GM19452 (cell line): Measurements from ENCODE around the gene CAT.
"Not testable (repeated sequence)": the region's sequence is repeated elsewhere in the genome, so short reads cannot be mapped to it uniquely, and the experiment has no call there.

Source experiments
- ATAC-seq: cut with Tn5 transposase; IDR thresholded peaks from one replicate; pipeline ENCODE4 v1.9.1; 2021; ENCODE audit not compliant: unreplicated experiment

Gene CAT

DNA sequence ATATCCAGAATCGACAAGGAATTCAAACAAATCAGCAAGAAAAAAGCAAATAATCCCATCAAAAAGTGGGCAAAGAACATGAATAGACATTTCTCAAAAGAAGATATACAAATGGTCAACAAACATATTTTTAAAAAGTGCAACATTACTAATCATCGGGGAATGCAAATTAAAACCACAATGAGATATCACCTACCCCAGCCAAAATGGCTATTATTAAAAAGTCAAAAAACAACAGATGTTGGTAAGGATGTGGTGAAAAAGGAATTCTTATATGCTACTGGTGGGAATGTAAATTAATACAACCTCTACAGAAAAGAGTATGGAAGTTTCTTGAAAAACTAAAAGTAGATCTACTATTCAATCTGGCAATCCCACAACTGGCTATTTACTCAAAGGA is 13.9 kb upstream of the CAT start:
- not testable (repeated sequence) for ATAC-seq

- ATAC-seq, result no peak
These were observed 13.4 kb upstream of the CAT start for GRCh38 chr11:34425360-34425759.

DNA sequence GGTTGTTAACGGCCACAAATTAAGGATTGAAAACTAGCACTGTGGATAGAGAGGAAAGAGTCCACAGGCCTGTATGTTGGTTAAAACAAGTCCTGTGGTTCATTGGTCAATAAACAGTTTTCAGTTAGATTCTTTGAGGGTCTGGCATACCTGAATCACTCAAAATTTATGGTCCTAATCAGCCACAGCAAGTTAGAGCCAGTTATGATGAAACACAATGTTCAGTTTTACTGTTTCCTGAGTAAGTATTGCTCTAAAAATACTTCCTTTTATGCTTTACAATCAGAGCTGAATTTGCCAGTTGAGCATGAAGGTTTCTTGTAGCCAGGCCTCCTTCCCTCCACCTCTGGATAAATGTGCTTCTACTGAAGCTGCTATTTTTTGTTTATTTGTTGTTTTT is 12.9 kb upstream of the CAT start:
- no peak for ATAC-seq

DNA sequence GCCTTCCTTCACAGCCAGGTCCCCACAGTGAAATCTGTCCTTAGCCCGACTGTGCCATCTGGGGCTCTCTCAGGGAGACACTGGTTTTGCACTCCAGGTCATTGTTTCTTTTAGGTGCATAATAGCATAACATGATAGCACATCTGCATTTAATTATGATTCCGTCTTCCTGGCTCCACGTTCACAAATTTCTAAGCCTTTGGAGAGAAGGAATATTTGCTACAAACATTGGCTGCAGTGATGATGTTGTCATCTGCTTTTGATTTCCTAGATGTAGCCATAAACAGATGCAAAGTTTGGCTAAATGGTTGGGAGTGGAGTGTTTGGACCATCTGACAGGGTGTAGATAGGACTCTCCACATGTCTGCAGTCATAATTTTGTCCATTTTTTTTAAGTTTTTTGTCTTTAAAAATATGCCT is 12.0 kb upstream of the CAT start:
- no peak for ATAC-seq

GRCh38 chr11:34427186-34427805 is 11.4 kb upstream of the CAT start:
- ATAC-seq, result no peak

GRCh38 chr11:34431979-34432378 is 6.8 kb upstream of the CAT start:
- ATAC-seq, result no peak

- no peak for ATAC-seq
These were observed 5.9 kb upstream of the CAT start for GRCh38 chr11:34432822-34433221.

GRCh38 chr11:34433899-34434298 is 4.8 kb upstream of the CAT start:
- no peak for ATAC-seq

GRCh38 chr11:34437224-34438125 is 1.3 kb upstream of the CAT start:
- ATAC-seq, result no peak

- no peak for ATAC-seq
These were observed 970 bp downstream of the CAT start for GRCh38 chr11:34439610-34440198.

- no peak for ATAC-seq
These were observed 3.1 kb downstream of the CAT start for GRCh38 chr11:34441814-34442213.

DNA sequence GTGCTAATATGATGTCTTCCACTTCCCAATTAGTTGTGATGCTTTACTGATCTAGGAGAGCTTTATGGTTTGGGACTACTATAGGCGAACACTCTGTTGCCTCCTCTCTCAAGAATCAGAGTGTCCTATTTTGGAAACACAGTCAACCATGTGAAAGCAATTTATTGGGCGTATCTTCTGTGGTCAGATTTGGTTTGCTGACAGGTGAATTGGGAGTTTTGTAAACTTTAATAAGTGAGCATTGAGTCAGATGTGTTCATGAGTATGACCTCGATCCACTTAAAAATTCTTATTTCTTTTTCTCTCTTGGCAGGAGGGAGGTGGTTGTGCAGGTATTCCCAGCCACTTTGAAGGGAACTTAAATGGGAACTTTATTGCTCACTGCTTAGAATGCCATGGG is 4.4 kb downstream of the CAT start:
- no peak for ATAC-seq

DNA sequence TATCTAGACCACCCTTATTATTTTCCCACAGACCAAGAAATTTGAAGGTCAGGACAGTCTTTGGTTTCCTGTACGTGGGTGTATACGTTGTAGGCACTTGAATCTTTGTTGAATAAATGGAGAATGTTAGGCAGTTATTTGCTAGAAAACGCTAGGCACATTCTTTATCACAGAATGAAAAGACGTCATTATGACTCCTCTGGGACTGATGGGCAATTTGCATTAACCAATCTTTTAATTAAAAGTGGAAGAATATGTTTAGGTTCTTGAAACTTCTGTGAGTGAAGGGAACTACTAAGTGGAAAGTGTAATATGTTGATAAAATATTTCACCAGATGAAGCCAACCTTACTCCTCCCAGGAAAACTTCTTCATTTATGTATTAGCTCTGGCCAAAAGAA is 5.7 kb downstream of the CAT start:
- no peak for ATAC-seq

- no peak for ATAC-seq
These were observed 7.2 kb downstream of the CAT start for GRCh38 chr11:34445956-34446355.

- no peak for ATAC-seq
These were observed 7.7 kb downstream of the CAT start for GRCh38 chr11:34446386-34446785.

DNA sequence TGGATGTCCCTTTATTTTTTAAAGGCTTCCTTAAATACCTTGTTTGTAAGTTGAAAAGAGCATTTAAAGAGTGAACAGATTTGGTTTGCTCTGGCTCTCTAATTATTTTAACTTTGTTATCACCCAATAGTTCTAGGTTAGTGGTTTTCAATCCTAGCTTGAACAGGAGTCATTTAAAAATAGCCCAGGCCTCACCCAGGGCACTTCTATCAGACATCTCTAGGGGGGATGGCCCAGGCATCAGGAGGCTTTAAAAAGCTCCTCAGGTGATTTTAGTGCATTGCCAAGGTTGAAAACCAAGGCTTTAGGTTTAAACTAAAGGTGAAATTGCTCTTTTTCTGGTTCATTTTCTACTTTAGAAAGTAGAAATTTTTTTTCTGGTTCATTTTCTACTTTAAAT is 8.3 kb downstream of the CAT start:
- no peak for ATAC-seq

DNA sequence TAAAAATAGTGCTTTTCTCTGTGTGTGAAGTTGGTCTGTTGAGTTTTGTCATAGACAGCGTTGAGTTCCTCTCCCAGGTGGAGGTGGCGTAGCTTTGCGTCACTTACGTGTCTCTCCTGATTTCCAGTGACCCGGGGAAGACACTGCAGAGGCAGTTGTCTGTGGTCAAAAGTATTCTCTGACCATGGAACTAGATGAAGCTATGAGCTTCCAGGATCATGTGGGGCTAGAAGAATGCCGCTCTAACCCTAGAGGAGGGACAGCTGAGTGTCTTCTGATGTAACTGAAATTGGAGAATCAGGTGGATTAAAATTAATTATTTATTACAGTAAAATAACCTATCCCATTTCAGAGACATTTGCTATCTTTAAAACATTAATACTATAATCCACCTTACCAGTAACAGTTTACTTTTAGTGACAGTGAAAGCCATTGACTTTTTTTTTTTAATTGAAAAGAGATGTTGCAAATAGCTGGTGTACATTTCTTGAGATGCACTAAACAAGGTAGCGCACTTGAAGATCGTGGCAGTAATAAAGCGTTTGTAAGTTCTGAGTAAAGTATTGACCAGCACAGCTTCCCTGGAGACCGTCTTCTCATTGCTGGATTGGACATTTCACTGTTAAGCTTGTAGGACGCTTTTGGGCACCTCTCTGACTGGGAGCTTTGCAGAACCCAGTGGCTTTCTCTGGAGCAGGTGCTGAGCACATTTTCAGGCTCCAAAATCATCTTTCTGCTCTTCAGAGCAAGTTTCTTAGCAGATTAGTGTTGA is 9.7 kb downstream of the CAT start:
- ATAC-seq, result no peak

DNA sequence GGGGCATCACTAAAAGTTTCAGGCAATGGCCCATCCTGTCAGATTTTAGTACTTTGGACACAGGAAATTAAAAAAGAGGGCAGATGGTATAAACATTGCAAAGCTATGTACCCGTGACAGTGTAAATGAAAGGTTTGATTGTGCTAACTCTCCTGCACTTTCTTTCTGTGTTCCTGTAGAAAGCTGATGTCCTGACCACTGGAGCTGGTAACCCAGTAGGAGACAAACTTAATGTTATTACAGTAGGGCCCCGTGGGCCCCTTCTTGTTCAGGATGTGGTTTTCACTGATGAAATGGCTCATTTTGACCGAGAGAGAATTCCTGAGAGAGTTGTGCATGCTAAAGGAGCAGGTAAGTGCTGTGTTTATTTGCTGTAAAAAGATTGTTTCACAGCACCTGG is 10.3 kb downstream of the CAT start:
- no peak for ATAC-seq

- ATAC-seq, result no peak
These were observed 12.3 kb downstream of the CAT start for GRCh38 chr11:34451053-34451452.

- ATAC-seq, result no peak
These were observed 15.7 kb downstream of the CAT start for GRCh38 chr11:34454308-34455032.

GRCh38 chr11:34457607-34458006 is 18.9 kb downstream of the CAT start:
- no peak for ATAC-seq
